GM12878 (cell line): ENCODE measurements around the gene MTHFD1. TPM values are rescaled to one million over a fixed set of nuclear protein-coding genes. Genes with fewer than 3 reads are reported as not detected.

Experiments used
- ATAC-seq: fragments of 200-7000 bp; cut with Tn5 transposase; 3 replicates; pipeline ENCODE4 v1.9.1; 2020; ENCODE audit warnings: mild to moderate bottlenecking, moderate library complexity
- BruUV-seq: library from RNA; stranded (reverse); fragments of 400-500 nt; replicated peaks from 2 replicates; lab custom pipeline; 2021; lab: Mats Ljungman, UMichigan
- CTCF ChIA-PET: fragments of 300-600 bp; sonication (Branson Sonifier 250); formaldehyde crosslinking; extraction: SDS; loops from one replicate; lab custom pipeline; 2021; ENCODE audit warnings: inconsistent platforms; lab: Yijun Ruan, JAX
- POLR2A ChIA-PET: fragments of 350-600 bp; formaldehyde crosslinking; extraction: SDS; loops from one replicate; lab custom pipeline; 2021; ENCODE audit warnings: inconsistent platforms; lab: Charles Lee
- RAD21 ChIA-PET: fragments of 300-600 bp; sonication (Branson Sonifier 250); formaldehyde crosslinking; loops from one replicate; lab custom pipeline; 2023; ENCODE audit warnings: antibody characterized with exemption; ENCODE audit not compliant: unreplicated experiment; lab: Charles Lee
- SMC1A ChIA-PET: fragments of 300-600 bp; sonication (Branson Sonifier 250); formaldehyde crosslinking; loops from one replicate; lab custom pipeline; 2023; ENCODE audit not compliant: unreplicated experiment, uncharacterized antibody; lab: Charles Lee
- DNase-seq: peaks from one replicate; pipeline ENCODE4 v3.0.0-alpha.2; 2011; ENCODE audit warnings: low read depth, low spot score
- FAIRE-seq: peaks from 3 replicates; lab custom pipeline; 2011; peaks lifted over from hg19 to GRCh38; lab: Jason Lieb, UNC
- H2AFZ ChIP-seq: 2 replicates; pipeline ENCODE4 v1.6.0; 2011; ENCODE audit warnings: low read depth, low read length, control low read depth; ENCODE audit not compliant: control insufficient read depth
- H3K27ac ChIP-seq: 2 replicates; pipeline ENCODE4 v1.5.1; 2011; ENCODE audit warnings: control low read depth; ENCODE audit not compliant: control insufficient read depth, insufficient read depth
- H3K27me3 ChIP-seq, 2 experiments: replicated peaks in 1 of 2; 2 replicates each; pipeline versions ENCODE4 v1.6.0 to v1.6.1; 2011; ENCODE audit warnings: low read length in 1 of 2; ENCODE audit not compliant: control insufficient read depth in 2 of 2, insufficient read depth in 2 of 2
- H3K36me3 ChIP-seq, 2 experiments: 2 replicates each; pipeline ENCODE4 v1.5.1; 2011; ENCODE audit warnings: low read length in 1 of 2; ENCODE audit not compliant: control insufficient read depth in 2 of 2, insufficient read depth in 2 of 2
- H3K4me1 ChIP-seq: 2 replicates; pipeline ENCODE4 v1.6.1; 2011; ENCODE audit warnings: mild to moderate bottlenecking, low read length, moderate library complexity, mixed read lengths; ENCODE audit not compliant: control insufficient read depth, insufficient read depth
- H3K4me2 ChIP-seq: 2 replicates; pipeline ENCODE4 v1.6.0; 2011; ENCODE audit warnings: control low read depth; ENCODE audit not compliant: control insufficient read depth, insufficient read depth
- H3K4me3 ChIP-seq: fragments of 200-600 bp; sonication (generic); 2 replicates; pipeline ENCODE4 v1.5.1; 2016
- H3K79me2 ChIP-seq: 2 replicates; pipeline ENCODE4 v1.6.0; 2011; ENCODE audit warnings: low read length; ENCODE audit not compliant: control insufficient read depth, insufficient read depth
- H3K9ac ChIP-seq: 2 replicates; pipeline ENCODE4 v1.8.0; 2011; ENCODE audit warnings: low read length, control low read depth, mixed read lengths; ENCODE audit not compliant: control insufficient read depth, insufficient read depth
- H3K9me3 ChIP-seq: replicated peaks from 3 replicates; pipeline ENCODE4 v1.5.1; 2011; ENCODE audit warnings: mild to moderate bottlenecking, low read length; ENCODE audit not compliant: control insufficient read depth, insufficient read depth
- H4K20me1 ChIP-seq: 2 replicates; pipeline ENCODE4 v1.6.0; 2011; ENCODE audit not compliant: control insufficient read depth, insufficient read depth
- ASH2L ChIP-seq: fragments of 300-600, 200-600 bp; sonication (generic); IDR thresholded peaks from 2 replicates; pipeline ENCODE4 v1.6.1; 2017; ENCODE audit warnings: low read depth, mild to moderate bottlenecking, borderline replicate concordance
- CHD4 ChIP-seq: fragments of 200-600 bp; sonication (generic); IDR thresholded peaks from 2 replicates; pipeline ENCODE4 v1.6.1; 2016; ENCODE audit warnings: mild to moderate bottlenecking
- GATAD2B ChIP-seq: fragments of 450-650 bp; conservative IDR thresholded peaks from 2 replicates; pipeline ENCODE4 v1.6.1; 2017; ENCODE audit warnings: low read depth, mild to moderate bottlenecking, moderate library complexity
- RBBP5 ChIP-seq: fragments of 200-600 bp; sonication (generic); conservative IDR thresholded peaks from 2 replicates; pipeline ENCODE4 v1.6.1; 2016
- TBL1XR1 ChIP-seq: IDR thresholded peaks from 2 replicates; pipeline ENCODE4 v1.6.1; 2012; ENCODE audit warnings: low read depth, low read length, improper control_type of control experiment
- ZNF207 ChIP-seq: fragments of 450-650 bp; IDR thresholded peaks from 2 replicates; pipeline ENCODE4 v1.6.1; 2014; ENCODE audit warnings: antibody characterized with exemption, mild to moderate bottlenecking, borderline replicate concordance
- ZNF622 ChIP-seq: fragments of 450-650 bp; IDR thresholded peaks from 2 replicates; pipeline ENCODE4 v1.6.1; 2017; ENCODE audit warnings: mild to moderate bottlenecking, inconsistent platforms
- WGBS: methylation state at CpG from one replicate; pipeline ENCODE4 v1.1.6; 2016; ENCODE audit warnings: low lambda C conversion rate; ENCODE audit not compliant: insufficient replicate concordance, insufficient coverage; ENCODE audit errors: missing lambda C conversion rate; 5-methylcytosine and 5-hydroxymethylcytosine counted together
- in situ Hi-C: fragments of 300-500 bp; cut with MboI; formaldehyde crosslinking; loops from 9 replicates; pipeline ENCODE4 v1.14.3; 2018; ENCODE audit warnings: mixed read lengths
- intact Hi-C: fragments of 100-400 bp; cut with micrococcal nuclease; formaldehyde crosslinking; loops from one replicate; pipeline ENCODE4 v1.14.2; 2022; ENCODE audit not compliant: unreplicated experiment
- polyA plus RNA-seq, 11 experiments: library from polyadenylated mRNA; depleted of rRNA in 4 of 11; unstranded in 6 of 11; stranded (reverse) in 5 of 11; fragments of >200 nt; fragmentation: Nextera tagmentation in 4 of 11; fragmentation: Illumina TruSeq in 1 of 11; extraction: Ambion mirVana in 4 of 11; extraction: Trizol in 1 of 11; gene quantifications; 1 replicate in 1 of 11; 2 replicates in 10 of 11; pipeline versions ENCODE4 v1.2.1 to v1.2.3, GENCODE V29; 2011 to 2016; ENCODE audit warnings: inconsistent platforms in 2 of 11, missing spikeins in 2 of 11, low read depth in 1 of 11
- total RNA-seq, 4 experiments: library from RNA; depleted of rRNA in 3 of 4; stranded (reverse); fragments of >200 nt in 3 of 4; fragmentation: Illumina TruSeq in 1 of 4; extraction: Trizol in 1 of 4; gene quantifications; 2 replicates each; pipeline versions ENCODE4 v1.2.1 to v1.2.3, GENCODE V29; 2013 to 2021
- TF ChIP-seq, protein P1 (sequence below): IDR thresholded peaks from 2 replicates; pipeline ENCODE4 v1.6.1; 2012; ENCODE audit warnings: low read depth, low read length, improper control_type of control experiment
- TF ChIP-seq, protein P2 (sequence below): fragments of 450-650 bp; IDR thresholded peaks from 2 replicates; pipeline ENCODE4 v1.6.1; 2017; ENCODE audit warnings: borderline replicate concordance
- TF ChIP-seq, protein P3 (sequence below): fragments of 450-650 bp; IDR thresholded peaks from 2 replicates; pipeline ENCODE4 v1.6.1; 2018; ENCODE audit warnings: mild to moderate bottlenecking, low read depth, moderate library complexity; ENCODE audit not compliant: partially characterized antibody

MTHFD1 gene
- total and polyA plus RNA-seq, 10 of the 15 experiments (the other 5 are each of a cell fraction or from before 2014, with no cell fraction given), result 99.3 to 310 (median 173) TPM

DNA sequence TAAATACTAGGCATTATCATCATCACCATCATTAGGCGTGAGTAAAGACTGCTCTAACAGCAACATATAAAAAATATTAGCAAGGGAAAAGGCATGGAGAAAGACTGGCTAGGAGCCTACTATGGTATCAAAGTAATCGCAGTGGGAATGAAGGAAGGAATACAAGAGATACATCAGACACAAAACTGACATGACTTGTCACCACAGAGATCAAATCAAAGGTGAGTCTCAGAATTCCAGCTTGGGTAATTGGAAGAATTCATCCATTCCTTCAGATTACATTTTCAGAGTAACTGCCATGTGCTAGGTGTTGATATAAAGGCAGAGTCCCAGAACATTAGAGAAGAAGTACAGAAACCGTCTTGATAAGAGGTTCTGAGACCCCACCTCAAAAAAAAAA is 105.3 kb downstream of the MTHFD1 start:
- no peak for TF ChIP-seq RBBP5
- TF ChIP-seq, protein P1, sequence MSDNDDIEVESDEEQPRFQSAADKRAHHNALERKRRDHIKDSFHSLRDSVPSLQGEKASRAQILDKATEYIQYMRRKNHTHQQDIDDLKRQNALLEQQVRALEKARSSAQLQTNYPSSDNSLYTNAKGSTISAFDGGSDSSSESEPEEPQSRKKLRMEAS, result no peak
- TF ChIP-seq ZNF622, result no peak
- ATAC-seq, result no peak
- Histone ChIP-seq H3K27me3 (no peaks in the 10 kb centered on the region), H3K9me3 (no peaks in the 10 kb centered on the region), H3K79me2 (peaks cover 31% of the 10 kb centered on the region), H2AFZ (no peak overlapping the region), H3K4me2 (no peak overlapping the region), H3K9ac (no peak overlapping the region), H3K36me3 (peaks cover 0 to 16% of the 10 kb centered on the region in 2 experiments; a peak in 1 of 4 replicates), H3K27ac (no peak overlapping the region), H3K4me1 (no peaks in the 10 kb centered on the region), H3K4me3 (no peak overlapping the region), H4K20me1 (no peaks in the 10 kb centered on the region)
- intact Hi-C loops, result no loop called here
- no peak for DNase-seq
- BruUV-seq, result no TSS peak
- CTCF ChIA-PET, result interaction anchor here (0.6 to 6.3 kb wide), 7 partner anchors 9 to 1052 kb away, joined by 3 to 32 read pairs (median 4); no protein-coding TSS in a partner anchor
- no peak for FAIRE-seq
- SMC1A ChIA-PET, result interaction anchor here (0.9 to 6.4 kb wide), 3 partner anchors 8 to 30 kb away, joined by 4 to 51 read pairs (median 8); no protein-coding TSS in a partner anchor
- in situ Hi-C loops, result no loop called here
- 67% methylated on average over 3 of the region's 3 CpGs for WGBS
- POLR2A ChIA-PET, result interaction anchor here (1.4 kb wide), 1 partner anchor 18 kb away, joined by 3 read pairs; no protein-coding TSS in a partner anchor
- RAD21 ChIA-PET, result interaction anchor here (1.3 to 1.7 kb wide), 2 partner anchors 10 to 17 kb away, joined by 6 to 7 read pairs; no protein-coding TSS in a partner anchor

DNA sequence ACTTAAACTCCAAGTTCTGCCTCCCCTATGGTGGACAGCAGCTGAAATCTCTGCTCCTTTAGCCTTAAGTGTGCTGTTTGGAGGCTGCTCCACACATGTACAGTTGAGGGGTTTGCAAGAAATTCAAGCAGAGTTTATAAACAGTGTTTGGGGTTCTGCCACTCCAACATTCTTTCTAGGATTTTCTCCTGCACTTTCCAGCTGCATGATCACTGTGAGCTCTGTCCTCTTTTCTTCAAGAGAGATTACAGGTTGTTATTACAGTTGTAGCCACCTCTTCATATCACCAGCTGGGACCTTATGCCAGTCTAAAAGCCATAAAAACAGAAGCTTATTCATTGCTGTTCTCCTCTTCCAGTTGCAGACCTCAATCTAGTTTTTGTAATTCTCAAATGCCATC is 107.1 kb downstream of the MTHFD1 start:
- H3K27ac ChIP-seq, result no peak overlapping the region
- H4K20me1 ChIP-seq, result no peaks in the 10 kb centered on the region
- ATAC-seq (no peak), FAIRE-seq (no peak), DNase-seq (no peak)
- 0 out of 2 replicates have a peak, but pooled peaks cover 3% of the 10 kb centered on the region for H3K4me1 ChIP-seq
- peaks cover 46% of the 10 kb centered on the region for H3K79me2 ChIP-seq
- H3K27me3 ChIP-seq, result no peaks in the 10 kb centered on the region
- H3K9me3 ChIP-seq, result no peaks in the 10 kb centered on the region
- ChIA-PET POLR2A (interaction anchor here (0.9 to 1.7 kb wide), 2 partner anchors 20 to 30 kb away, joined by 3 read pairs; partner anchors contain the start of gene AKAP5), SMC1A (interaction anchor here (0.7 to 6.4 kb wide), 9 partner anchors 11 to 141 kb away, joined by 3 to 51 read pairs (median 4); no protein-coding TSS in a partner anchor), RAD21 (interaction anchor here (0.9 to 1.6 kb wide), 2 partner anchors 15 to 49 kb away, joined by 4 to 5 read pairs; no protein-coding TSS in a partner anchor), CTCF (interaction anchor here (0.7 to 6.3 kb wide), 9 partner anchors 11 to 152 kb away, joined by 3 to 43 read pairs (median 13); no protein-coding TSS in a partner anchor)
- H3K4me3 ChIP-seq, result no peak overlapping the region
- BruUV-seq, result no TSS peak
- in situ Hi-C loops, result no loop called here
- intact Hi-C loops, result no loop called here
- no peak overlapping the region for H3K9ac ChIP-seq
- H3K4me2 ChIP-seq, result no peak overlapping the region
- H3K36me3 ChIP-seq, result peaks cover 0 to 16% of the 10 kb centered on the region in 2 experiments; a peak in 1 of 4 replicates
- H2AFZ ChIP-seq, result no peak overlapping the region
- TF ChIP-seq CHD4 (no peak), ZNF207 (no peak), ASH2L (no peak), TBL1XR1 (no peak), GATAD2B (no peak)
- TF ChIP-seq, protein P2, sequence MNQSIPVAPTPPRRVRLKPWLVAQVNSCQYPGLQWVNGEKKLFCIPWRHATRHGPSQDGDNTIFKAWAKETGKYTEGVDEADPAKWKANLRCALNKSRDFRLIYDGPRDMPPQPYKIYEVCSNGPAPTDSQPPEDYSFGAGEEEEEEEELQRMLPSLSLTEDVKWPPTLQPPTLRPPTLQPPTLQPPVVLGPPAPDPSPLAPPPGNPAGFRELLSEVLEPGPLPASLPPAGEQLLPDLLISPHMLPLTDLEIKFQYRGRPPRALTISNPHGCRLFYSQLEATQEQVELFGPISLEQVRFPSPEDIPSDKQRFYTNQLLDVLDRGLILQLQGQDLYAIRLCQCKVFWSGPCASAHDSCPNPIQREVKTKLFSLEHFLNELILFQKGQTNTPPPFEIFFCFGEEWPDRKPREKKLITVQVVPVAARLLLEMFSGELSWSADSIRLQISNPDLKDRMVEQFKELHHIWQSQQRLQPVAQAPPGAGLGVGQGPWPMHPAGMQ, result no peak
- TF ChIP-seq, protein P3, sequence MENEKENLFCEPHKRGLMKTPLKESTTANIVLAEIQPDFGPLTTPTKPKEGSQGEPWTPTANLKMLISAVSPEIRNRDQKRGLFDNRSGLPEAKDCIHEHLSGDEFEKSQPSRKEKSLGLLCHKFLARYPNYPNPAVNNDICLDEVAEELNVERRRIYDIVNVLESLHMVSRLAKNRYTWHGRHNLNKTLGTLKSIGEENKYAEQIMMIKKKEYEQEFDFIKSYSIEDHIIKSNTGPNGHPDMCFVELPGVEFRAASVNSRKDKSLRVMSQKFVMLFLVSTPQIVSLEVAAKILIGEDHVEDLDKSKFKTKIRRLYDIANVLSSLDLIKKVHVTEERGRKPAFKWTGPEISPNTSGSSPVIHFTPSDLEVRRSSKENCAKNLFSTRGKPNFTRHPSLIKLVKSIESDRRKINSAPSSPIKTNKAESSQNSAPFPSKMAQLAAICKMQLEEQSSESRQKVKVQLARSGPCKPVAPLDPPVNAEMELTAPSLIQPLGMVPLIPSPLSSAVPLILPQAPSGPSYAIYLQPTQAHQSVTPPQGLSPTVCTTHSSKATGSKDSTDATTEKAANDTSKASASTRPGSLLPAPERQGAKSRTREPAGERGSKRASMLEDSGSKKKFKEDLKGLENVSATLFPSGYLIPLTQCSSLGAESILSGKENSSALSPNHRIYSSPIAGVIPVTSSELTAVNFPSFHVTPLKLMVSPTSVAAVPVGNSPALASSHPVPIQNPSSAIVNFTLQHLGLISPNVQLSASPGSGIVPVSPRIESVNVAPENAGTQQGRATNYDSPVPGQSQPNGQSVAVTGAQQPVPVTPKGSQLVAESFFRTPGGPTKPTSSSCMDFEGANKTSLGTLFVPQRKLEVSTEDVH, result no peak
